GM21528 (cell line): ENCODE measurements around the gene TRMT11.
"Not testable (repeated sequence)": the region's sequence is repeated elsewhere in the genome, so short reads cannot be mapped to it uniquely, and the experiment has no call there.

ENCODE experiments used
- ATAC-seq: cut with Tn5 transposase; IDR thresholded peaks from one replicate; pipeline ENCODE4 v1.9.1; 2021; ENCODE audit warnings: mild to moderate bottlenecking, moderate library complexity; ENCODE audit not compliant: unreplicated experiment, low FRiP score

The TRMT11 gene

GRCh38 chr6:125986301-125987025, at the start of gene TRMT11:
TRMT11 (plus strand) TSS chr6:125986540; CDS start chr6:125986551, 11 bp downstream.
- ATAC-seq: peak; percentile 97

- no peak for ATAC-seq
These were observed 47.3 kb upstream of the TRMT11 start for GRCh38 chr6:125939026-125939425.

- ATAC-seq: no peak
These were observed 46.5 kb upstream of the TRMT11 start for GRCh38 chr6:125939791-125940190.

DNA sequence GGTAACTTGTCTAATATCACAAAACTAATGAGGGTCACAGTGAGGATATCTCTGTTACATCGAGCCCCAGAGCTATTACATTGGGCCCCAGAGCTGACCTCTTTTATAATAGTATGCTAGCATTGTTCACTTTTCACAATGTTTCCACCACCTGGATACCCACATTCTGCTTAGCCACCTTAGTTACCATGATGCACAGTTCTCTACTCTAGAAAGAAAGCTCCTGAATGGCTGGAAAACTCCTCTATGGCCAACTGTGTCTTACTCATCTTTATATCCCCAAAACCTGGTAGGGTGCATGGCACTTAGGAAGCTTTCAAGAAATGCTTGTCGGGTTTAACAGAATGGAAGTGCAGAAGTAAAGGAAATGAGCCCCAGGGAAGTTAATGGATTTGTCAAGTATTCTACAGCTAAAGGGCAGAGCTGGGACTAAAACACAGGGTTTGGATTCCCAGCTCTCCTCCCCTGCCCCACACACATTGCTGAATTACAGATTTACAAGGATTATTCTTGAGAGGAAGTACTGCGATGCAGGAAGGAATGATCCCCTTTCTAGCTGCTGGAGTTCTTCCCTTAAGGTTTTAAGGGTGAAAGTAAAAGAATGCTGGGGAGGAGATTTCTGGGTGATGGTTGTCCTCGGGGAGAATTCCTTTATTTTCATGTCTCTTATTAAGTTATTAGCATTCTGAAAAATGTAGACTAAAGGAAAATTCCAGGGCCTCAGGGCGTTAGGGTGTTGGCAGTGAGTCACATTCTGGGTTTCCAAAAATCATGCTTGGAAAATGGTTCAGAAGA, 45.9 kb upstream of the TRMT11 start:
- ATAC-seq: no peak

- no peak for ATAC-seq
These were observed 43.4 kb upstream of the TRMT11 start for GRCh38 chr6:125942672-125943527.

DNA sequence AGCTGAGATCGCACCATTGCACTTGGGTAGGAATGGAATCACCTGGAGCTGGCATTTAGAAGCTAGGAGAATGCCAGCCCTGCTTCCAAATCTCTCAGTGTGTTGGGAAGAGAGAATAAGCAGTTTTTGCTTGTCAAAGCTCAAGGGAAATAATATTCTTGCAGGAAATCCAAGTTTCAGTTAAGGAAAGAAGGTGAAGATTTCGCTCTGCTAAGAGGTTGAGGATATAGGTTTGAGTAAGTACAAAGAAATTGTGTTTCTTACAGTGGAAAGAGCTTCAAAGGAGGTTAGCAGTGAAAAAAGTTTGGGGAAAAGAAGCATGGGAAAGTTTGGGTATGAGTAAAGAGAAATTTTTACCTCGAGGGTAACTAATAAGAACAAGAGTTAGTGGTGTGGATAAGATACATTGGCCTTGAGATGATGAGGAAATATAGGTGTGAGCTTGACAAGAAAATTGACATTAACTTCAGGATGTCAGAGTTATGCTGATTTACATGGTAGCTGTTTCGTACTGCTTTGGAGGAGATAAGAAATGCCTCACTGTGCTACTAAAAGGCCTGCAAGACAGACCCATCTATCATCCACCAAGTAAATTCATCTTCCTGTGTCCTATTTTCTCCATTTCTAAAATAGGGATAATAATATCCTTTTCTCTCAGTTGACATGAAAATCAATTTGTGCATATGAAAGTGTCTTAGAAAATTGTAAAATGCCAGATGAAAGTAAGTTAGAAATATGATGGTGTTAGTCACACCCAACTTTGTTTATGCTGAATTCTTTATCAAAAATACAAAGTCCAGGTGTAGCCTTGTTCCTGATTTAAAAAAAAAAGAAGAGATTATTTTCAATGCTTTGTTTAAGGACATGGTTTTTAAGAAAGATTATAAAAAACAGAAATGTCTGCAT, 42.6 kb upstream of the TRMT11 start:
- no peak for ATAC-seq

DNA sequence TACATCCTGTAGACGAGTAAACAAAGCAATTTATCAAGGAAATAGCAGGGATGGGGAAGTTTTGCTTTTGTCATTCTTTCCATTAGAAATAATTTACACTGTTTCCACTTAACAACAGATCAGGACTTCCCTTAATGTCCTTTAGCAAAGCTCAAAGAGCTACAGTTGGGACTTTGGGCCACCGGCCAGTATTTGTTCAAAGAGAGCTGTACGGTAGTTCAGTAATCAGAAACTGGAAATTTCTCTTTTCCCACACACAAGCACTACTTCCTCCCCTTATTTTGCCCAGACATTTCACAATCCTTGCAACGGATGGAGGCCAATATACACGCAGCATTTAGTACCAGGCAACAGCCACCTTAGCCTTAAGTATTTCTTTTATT, 41.9 kb upstream of the TRMT11 start:
- ATAC-seq: no peak

DNA sequence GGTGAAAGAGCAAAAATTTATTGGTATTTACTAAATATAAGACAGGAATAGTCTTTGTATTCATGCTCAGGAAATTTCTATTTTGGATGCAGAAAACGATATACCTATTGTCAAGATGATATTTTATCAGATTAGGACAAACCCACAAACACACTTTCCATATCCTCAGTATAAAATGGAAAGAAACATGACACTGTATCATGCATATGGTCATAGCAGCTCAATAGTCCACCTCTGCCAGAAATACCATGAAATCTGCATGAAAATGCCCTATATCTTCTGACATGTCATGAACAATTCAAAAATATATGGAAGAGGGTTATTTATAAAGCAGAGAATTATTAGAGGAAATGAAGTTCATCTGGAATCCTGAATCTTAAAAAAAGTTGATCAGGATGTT, 41.4 kb upstream of the TRMT11 start:
- no peak for ATAC-seq

GRCh38 chr6:125945378-125946141, 40.8 kb upstream of the TRMT11 start:
- ATAC-seq: no peak

GRCh38 chr6:125947615-125948014, 38.7 kb upstream of the TRMT11 start:
- no peak for ATAC-seq

GRCh38 chr6:125948455-125948854, 37.9 kb upstream of the TRMT11 start:
- ATAC-seq: no peak

DNA sequence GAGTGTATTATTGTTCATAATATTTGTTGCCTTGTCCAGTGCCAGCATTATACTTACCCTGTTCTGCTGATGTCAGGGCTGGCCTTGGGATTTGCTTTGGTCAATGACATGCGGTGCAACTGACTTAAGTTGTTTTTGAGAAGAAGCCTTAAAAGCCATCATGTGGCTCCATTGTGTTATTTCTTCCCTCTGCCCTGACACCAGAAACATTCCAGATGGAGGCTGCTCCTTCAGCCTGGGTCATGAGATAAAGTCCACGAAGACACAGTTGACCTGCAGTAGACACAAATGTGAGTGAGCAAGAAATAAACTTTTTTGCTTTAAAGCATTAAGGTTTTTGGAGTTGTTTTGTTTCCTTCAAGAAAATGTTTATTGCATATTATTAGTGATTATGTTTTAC, 37.3 kb upstream of the TRMT11 start:
- ATAC-seq: no peak

DNA sequence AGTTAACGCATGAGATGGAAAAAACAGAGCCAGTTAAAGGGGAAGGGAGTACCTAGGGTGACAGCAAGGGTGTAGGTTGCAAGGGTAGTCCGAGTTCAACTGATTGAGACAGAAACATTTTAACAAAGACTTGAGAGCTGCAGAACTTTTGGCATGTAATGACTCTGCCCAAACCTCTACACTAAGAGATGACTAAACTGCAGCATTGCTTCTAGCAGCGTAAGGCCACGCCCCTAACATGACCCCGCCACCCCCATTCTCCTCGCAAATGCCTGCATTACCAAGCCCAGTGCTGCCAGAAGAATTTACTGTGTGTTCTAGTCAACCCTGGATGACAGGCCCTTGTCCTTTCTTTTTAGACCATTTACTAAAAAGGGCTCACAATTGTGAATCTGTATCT, 36.0 kb upstream of the TRMT11 start:
- ATAC-seq: no peak

DNA sequence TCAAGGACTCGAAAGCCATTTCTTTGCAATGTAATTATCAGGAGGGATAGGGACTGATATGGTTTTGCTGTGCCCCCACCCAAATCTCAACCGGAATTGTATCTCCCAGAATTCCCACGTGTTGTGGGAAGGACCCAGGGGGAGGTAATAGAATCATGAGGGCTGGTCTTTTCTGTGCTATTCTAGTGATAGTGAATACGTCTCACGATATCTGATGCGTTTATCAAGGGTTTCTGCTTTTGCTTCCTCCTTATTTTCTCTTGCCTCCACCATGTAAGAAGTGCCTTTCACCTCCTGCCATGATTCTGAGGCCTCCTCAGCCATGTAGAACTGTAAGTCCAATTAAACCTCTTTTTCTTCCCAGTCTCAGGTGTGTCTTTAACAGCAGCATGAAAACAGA, 35.6 kb upstream of the TRMT11 start:
- not testable (repeated sequence) for ATAC-seq

GRCh38 chr6:125951323-125951722, 35.0 kb upstream of the TRMT11 start:
- no peak for ATAC-seq

- no peak for ATAC-seq
These were observed 33.4 kb upstream of the TRMT11 start for GRCh38 chr6:125952764-125953501.

DNA sequence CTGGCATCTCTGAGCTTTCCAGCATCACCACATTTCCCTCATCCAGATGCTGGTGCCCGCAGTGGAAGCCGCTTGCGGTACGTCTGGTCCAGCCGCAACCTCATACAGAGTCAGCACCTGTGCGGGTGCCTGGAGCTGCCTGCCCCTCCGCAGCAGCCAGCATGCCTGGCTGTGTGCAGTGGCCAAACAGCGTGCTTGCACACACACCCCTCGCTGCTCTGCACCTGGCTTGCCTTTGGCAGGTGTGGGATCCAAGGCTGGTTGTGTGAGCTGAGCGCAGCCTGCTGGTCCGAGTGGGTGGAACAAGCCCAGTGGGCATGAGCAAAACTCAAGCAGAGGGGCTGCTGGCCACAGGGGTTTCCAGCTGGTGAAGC, 32.9 kb upstream of the TRMT11 start:
- no peak for ATAC-seq

GRCh38 chr6:125954735-125955339, 31.5 kb upstream of the TRMT11 start:
- no peak for ATAC-seq
